ENCODE measurements around the gene S100A11.

DNA sequence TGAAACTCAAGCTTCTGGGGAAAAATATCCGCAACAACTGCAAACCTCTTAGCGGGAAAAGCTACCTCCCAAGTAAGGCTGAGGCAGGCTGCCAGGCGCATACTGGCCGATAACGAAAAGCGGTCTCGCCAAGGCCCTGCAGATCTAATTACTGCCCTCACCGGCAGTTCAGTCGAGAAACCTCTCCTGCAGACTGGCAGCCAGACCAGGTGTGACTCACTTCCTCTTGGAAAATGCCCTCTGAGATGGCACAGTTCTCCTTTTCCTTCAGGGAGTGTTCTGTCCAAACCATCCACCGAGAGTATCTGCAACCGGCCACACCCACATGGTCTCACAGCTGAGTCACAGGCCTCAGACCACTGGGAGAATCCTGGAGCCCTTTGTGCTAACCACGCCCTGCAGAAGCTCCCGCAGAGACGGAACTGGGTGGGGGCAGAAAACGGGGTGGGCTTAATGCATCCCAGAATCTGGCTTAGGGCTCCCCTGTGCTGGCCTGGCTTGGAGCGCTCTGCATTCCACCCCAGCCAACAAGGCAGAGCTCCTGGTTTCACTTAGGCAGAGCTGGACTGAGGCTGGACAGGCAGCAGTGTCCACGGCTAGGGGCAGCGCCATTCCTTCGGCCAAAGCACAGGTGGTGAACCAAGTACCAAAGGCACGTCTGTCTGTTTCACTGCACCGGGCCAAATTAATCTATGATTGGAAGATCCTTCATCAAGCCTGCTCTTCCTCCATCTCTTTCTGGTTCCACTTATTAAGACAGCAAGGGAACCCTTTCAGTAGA lies 44.3 kb downstream of the S100A11 start:
- TF ChIP-seq, protein P1, sequence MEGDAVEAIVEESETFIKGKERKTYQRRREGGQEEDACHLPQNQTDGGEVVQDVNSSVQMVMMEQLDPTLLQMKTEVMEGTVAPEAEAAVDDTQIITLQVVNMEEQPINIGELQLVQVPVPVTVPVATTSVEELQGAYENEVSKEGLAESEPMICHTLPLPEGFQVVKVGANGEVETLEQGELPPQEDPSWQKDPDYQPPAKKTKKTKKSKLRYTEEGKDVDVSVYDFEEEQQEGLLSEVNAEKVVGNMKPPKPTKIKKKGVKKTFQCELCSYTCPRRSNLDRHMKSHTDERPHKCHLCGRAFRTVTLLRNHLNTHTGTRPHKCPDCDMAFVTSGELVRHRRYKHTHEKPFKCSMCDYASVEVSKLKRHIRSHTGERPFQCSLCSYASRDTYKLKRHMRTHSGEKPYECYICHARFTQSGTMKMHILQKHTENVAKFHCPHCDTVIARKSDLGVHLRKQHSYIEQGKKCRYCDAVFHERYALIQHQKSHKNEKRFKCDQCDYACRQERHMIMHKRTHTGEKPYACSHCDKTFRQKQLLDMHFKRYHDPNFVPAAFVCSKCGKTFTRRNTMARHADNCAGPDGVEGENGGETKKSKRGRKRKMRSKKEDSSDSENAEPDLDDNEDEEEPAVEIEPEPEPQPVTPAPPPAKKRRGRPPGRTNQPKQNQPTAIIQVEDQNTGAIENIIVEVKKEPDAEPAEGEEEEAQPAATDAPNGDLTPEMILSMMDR (IDR thresholded peaks at IDR 0.05) = no peak
- no peak for TF ChIP-seq POLR2A (IDR thresholded peaks at IDR 0.05)
- TF ChIP-seq POLR2AphosphoS5 (IDR thresholded peaks at IDR 0.05) = no peak

Measured in breast epithelium (tissue), 3 donors.